Right atrium auricular region (tissue), 2 donors: ENCODE measurements around the gene VSTM4. TPM values are rescaled to one million over a fixed set of nuclear protein-coding genes. Genes with fewer than 3 reads are reported as not detected.

Experiments used
- DNase-seq: peaks from one replicate; pipeline ENCODE4 v3.0.0-alpha.2; 2019; ENCODE audit warnings: low spot score
- H3K27ac ChIP-seq, 2 donors: fragments of 200-600 bp; sonication (generic); 1 replicate in 1 of 2; 2 replicates in 1 of 2; pipeline ENCODE4 v1.5.1; 2016 to 2019
- H3K27me3 ChIP-seq, 2 donors: fragments of 200-600 bp; sonication (generic); one replicate each; pipeline versions ENCODE4 v1.5.1 to v1.6.0; 2017 to 2019
- H3K36me3 ChIP-seq: fragments of 200-600 bp; sonication (generic); one replicate; pipeline ENCODE4 v1.5.1; 2016
- H3K4me1 ChIP-seq, 2 donors: fragments of 200-600 bp; sonication (generic); one replicate each; pipeline versions ENCODE4 v1.5.1 to v1.6.0; 2017 to 2019
- H3K4me3 ChIP-seq, 2 donors: fragments of 200-600 bp; sonication (generic); 1 replicate in 1 of 2; 2 replicates in 1 of 2; pipeline ENCODE4 v1.5.1; 2017 to 2019; ENCODE audit warnings: mild to moderate bottlenecking in 1 of 2, moderate library complexity in 1 of 2
- H3K9me3 ChIP-seq, 2 donors: fragments of 200-600 bp; sonication (generic); one replicate each; pipeline ENCODE4 v1.5.1; 2019
- CTCF ChIP-seq, 2 donors: fragments of 200-600 bp; sonication (generic); IDR thresholded peaks; one replicate each; pipeline ENCODE4 v1.5.1; 2019; ENCODE audit warnings: antibody characterized with exemption in 2 of 2
- total RNA-seq, 2 donors: library from RNA; depleted of rRNA; stranded (reverse); fragments of >200 nt; gene quantifications; one replicate each; pipeline ENCODE4 v1.1.0, GENCODE V29; 2016

VSTM4 gene
- total RNA-seq, 2 donors from 2014 or later: 17.6 to 22.7 TPM

- peaks cover 0 to 47% of the 10 kb centered on the region in 2 donors for H3K4me1 ChIP-seq
These were observed 25.6 kb downstream of the VSTM4 start for GRCh38 chr10:49089557-49090188.

GRCh38 chr10:49089152-49089551 is 26.2 kb downstream of the VSTM4 start:
- Histone ChIP-seq H3K9me3 (peaks cover 0 to 13% of the 10 kb centered on the region in 2 donors), H3K4me1 (peaks cover 0 to 43% of the 10 kb centered on the region in 2 donors), H3K27ac (peak overlapping the region; percentile 46 to 52), H3K27me3 (no peaks in the 10 kb centered on the region), H3K36me3 (no peaks in the 10 kb centered on the region), H3K4me3 (no peak overlapping the region)
- DNase-seq: no peak
- TF ChIP-seq CTCF (IDR thresholded peaks at IDR 0.05): no peak

More at GRCh38 chr10:49089557-49090188, 25.6 kb downstream of the VSTM4 start:
- Histone ChIP-seq H3K36me3 (no peaks in the 10 kb centered on the region), H3K4me3 (no peak overlapping the region), H3K27me3 (no peaks in the 10 kb centered on the region), H3K9me3 (peaks cover 0 to 13% of the 10 kb centered on the region in 2 donors), H3K27ac (peak overlapping the region; percentile 46 to 52)
- peak; percentile 57 for DNase-seq
- no peak for TF ChIP-seq CTCF (IDR thresholded peaks at IDR 0.05)

- no peak for DNase-seq
- Histone ChIP-seq H3K4me1 (peaks cover 0 to 60% of the 10 kb centered on the region in 2 donors), H3K4me3 (no peak overlapping the region), H3K36me3 (no peaks in the 10 kb centered on the region), H3K27ac (no peak overlapping the region), H3K9me3 (peaks cover 0 to 13% of the 10 kb centered on the region in 2 donors), H3K27me3 (no peaks in the 10 kb centered on the region)
- TF ChIP-seq CTCF (IDR thresholded peaks at IDR 0.05): no peak
These were observed 28.4 kb downstream of the VSTM4 start for GRCh38 chr10:49086889-49087288.

GRCh38 chr10:49083261-49083660 is 32.1 kb downstream of the VSTM4 start:
- peak overlapping the region; percentile 8 to 52 for H3K27ac ChIP-seq
- no peak for TF ChIP-seq CTCF (IDR thresholded peaks at IDR 0.05)
- peak; percentile 59 for DNase-seq
- peaks cover 0 to 58% of the 10 kb centered on the region in 2 donors for H3K4me1 ChIP-seq
- peaks cover 0 to 13% of the 10 kb centered on the region in 2 donors for H3K9me3 ChIP-seq
- no peaks in the 10 kb centered on the region for H3K27me3 ChIP-seq
- H3K36me3 ChIP-seq: no peaks in the 10 kb centered on the region
- H3K4me3 ChIP-seq: no peak overlapping the region

- no peak for TF ChIP-seq CTCF (IDR thresholded peaks at IDR 0.05)
- Histone ChIP-seq H3K36me3 (no peaks in the 10 kb centered on the region), H3K4me3 (no peak overlapping the region), H3K27me3 (no peaks in the 10 kb centered on the region), H3K27ac (peak overlapping the region; percentile 8 to 52), H3K9me3 (peaks cover 0 to 13% of the 10 kb centered on the region in 2 donors), H3K4me1 (peaks cover 0 to 61% of the 10 kb centered on the region in 2 donors)
- DNase-seq: peak; percentile 52
These were observed 32.6 kb downstream of the VSTM4 start for GRCh38 chr10:49082766-49083165.
